Dendritic cell treated with granulocyte-macrophage colony-stimulating factor and Interleukin-4, amounts not matched to agents 40 ng/mL and 50 ng/mL, for 4 days (primary cell): Measurements from ENCODE around the gene ZNF324.
"Not testable (repeated sequence)": the region's sequence is repeated elsewhere in the genome, so short reads cannot be mapped to it uniquely, and the experiment has no call there.

Source experiments
- H3K27ac Mint-ChIP-seq: one replicate; pipeline ENCODE4 v1.8.0; 2022; ENCODE audit warnings: mild to moderate bottlenecking, mixed read lengths
- H3K27me3 Mint-ChIP-seq: one replicate; pipeline ENCODE4 v1.8.0; 2022; ENCODE audit warnings: mild to moderate bottlenecking, mixed read lengths
- H3K36me3 Mint-ChIP-seq: one replicate; pipeline ENCODE4 v1.8.0; 2022; ENCODE audit warnings: low read depth, mixed read lengths
- H3K4me1 Mint-ChIP-seq: one replicate; pipeline ENCODE4 v1.8.0; 2022; ENCODE audit warnings: low read depth, mixed read lengths
- H3K4me3 Mint-ChIP-seq: one replicate; pipeline ENCODE4 v1.8.0; 2022; ENCODE audit warnings: mild to moderate bottlenecking, moderate library complexity, mixed read lengths
- H3K9me3 Mint-ChIP-seq: one replicate; pipeline ENCODE4 v1.8.0; 2022; ENCODE audit warnings: mixed read lengths
- intact Hi-C: fragments of 100-400 bp; cut with micrococcal nuclease; formaldehyde crosslinking; loops from one replicate; pipeline ENCODE4 v1.15.0; 2022

Gene ZNF324

GRCh38 chr19:58499021-58499927 is 32.4 kb downstream of the ZNF324 start:
- Mint-ChIP-seq H3K4me1 (peaks cover 18% of the 10 kb centered on the region), H3K36me3 (peaks cover 7% of the 10 kb centered on the region), H3K27ac (peak overlapping the region; percentile 89), H3K9me3 (peaks cover 25% of the 10 kb centered on the region), H3K27me3 (peaks cover 15% of the 10 kb centered on the region), H3K4me3 (peak overlapping the region; percentile 79)
- intact Hi-C loops = loop anchor here (1.0 kb wide), 3 partner anchors 33 to 98 kb away; partner anchors contain the start of gene ZNF324B

- intact Hi-C loops = no loop called here
- Mint-ChIP-seq H3K36me3 (peaks cover 7% of the 10 kb centered on the region), H3K27ac (peak overlapping the region; percentile 89), H3K4me1 (peaks cover 18% of the 10 kb centered on the region), H3K9me3 (peaks cover 25% of the 10 kb centered on the region), H3K4me3 (no peak overlapping the region), H3K27me3 (peaks cover 15% of the 10 kb centered on the region)
These were observed 33.4 kb downstream of the ZNF324 start for GRCh38 chr19:58500242-58500641.

- intact Hi-C loops, H3K27ac Mint-ChIP-seq, H3K4me3 Mint-ChIP-seq, H3K27me3 Mint-ChIP-seq, H3K4me1 Mint-ChIP-seq: not testable (repeated sequence)
- Mint-ChIP-seq H3K36me3 (peaks cover 14% of the 10 kb centered on the region), H3K9me3 (peaks cover 14% of the 10 kb centered on the region)
These were observed 40.8 kb downstream of the ZNF324 start for GRCh38 chr19:58507602-58508223.

GRCh38 chr19:58509731-58510083 is 42.8 kb downstream of the ZNF324 start:
- Mint-ChIP-seq H3K27me3 (no peaks in the 10 kb centered on the region), H3K27ac (no peak overlapping the region), H3K4me3 (no peak overlapping the region), H3K4me1 (peaks cover 13% of the 10 kb centered on the region), H3K9me3 (peaks cover 12% of the 10 kb centered on the region), H3K36me3 (peaks cover 24% of the 10 kb centered on the region)
- intact Hi-C loops = no loop called here

GRCh38 chr19:58510084-58510862 is 43.4 kb downstream of the ZNF324 start:
- intact Hi-C loops = no loop called here
- Mint-ChIP-seq H3K9me3 (peaks cover 12% of the 10 kb centered on the region), H3K27ac (no peak overlapping the region), H3K36me3 (peaks cover 27% of the 10 kb centered on the region), H3K4me1 (peaks cover 19% of the 10 kb centered on the region), H3K27me3 (no peaks in the 10 kb centered on the region), H3K4me3 (no peak overlapping the region)

- intact Hi-C loops = no loop called here
- Mint-ChIP-seq H3K36me3 (peaks cover 40% of the 10 kb centered on the region), H3K27ac (no peak within 1 kb of the TSS), H3K27me3 (no peaks in the 10 kb centered on the region), H3K4me1 (peaks cover 32% of the 10 kb centered on the region), H3K4me3 (no peak within 1 kb of the TSS), H3K9me3 (peaks cover 12% of the 10 kb centered on the region)
These were observed 44.7 kb downstream of the ZNF324 start, which contains the start of gene SLC27A5 for GRCh38 chr19:58511353-58512208. TSS of gene SLC27A5 (minus strand) at chr19:58511992. CDS start at chr19:58511955, 37 bp downstream.

GRCh38 chr19:58513213-58513693 is 46.4 kb downstream of the ZNF324 start:
- Mint-ChIP-seq H3K27ac (peak overlapping the region; percentile 82), H3K27me3 (no peaks in the 10 kb centered on the region), H3K4me3 (peak overlapping the region; percentile 75), H3K9me3 (peaks cover 1% of the 10 kb centered on the region), H3K36me3 (peaks cover 51% of the 10 kb centered on the region), H3K4me1 (peaks cover 45% of the 10 kb centered on the region)
- intact Hi-C loops = no loop called here

GRCh38 chr19:58513694-58514563 is 47.0 kb downstream of the ZNF324 start:
- peaks cover 56% of the 10 kb centered on the region for H3K36me3 Mint-ChIP-seq

GRCh38 chr19:58514564-58515022 is 47.7 kb downstream of the ZNF324 start:
- Mint-ChIP-seq H3K27me3 (no peaks in the 10 kb centered on the region), H3K27ac (peak overlapping the region; percentile 82), H3K4me1 (peaks cover 55% of the 10 kb centered on the region), H3K36me3 (peaks cover 62% of the 10 kb centered on the region), H3K4me3 (peak overlapping the region; percentile 75), H3K9me3 (no peaks in the 10 kb centered on the region)
- intact Hi-C loops = no loop called here

More at GRCh38 chr19:58513694-58514563, 47.0 kb downstream of the ZNF324 start:
- Mint-ChIP-seq H3K4me3 (peak overlapping the region; percentile 75), H3K27ac (peak overlapping the region; percentile 82), H3K9me3 (no peaks in the 10 kb centered on the region), H3K4me1 (peaks cover 52% of the 10 kb centered on the region), H3K27me3 (no peaks in the 10 kb centered on the region)
- intact Hi-C loops = no loop called here

- no peak overlapping the region for H3K4me3 Mint-ChIP-seq
These were observed 48.4 kb downstream of the ZNF324 start for GRCh38 chr19:58515259-58515658.

GRCh38 chr19:58516246-58516836 is 49.5 kb downstream of the ZNF324 start:
- Mint-ChIP-seq H3K4me1 (peaks cover 66% of the 10 kb centered on the region), H3K27ac (no peak overlapping the region), H3K4me3 (no peak overlapping the region), H3K27me3 (no peaks in the 10 kb centered on the region), H3K36me3 (peaks cover 60% of the 10 kb centered on the region), H3K9me3 (no peaks in the 10 kb centered on the region)
- intact Hi-C loops = no loop called here

More at GRCh38 chr19:58515259-58515658, 48.4 kb downstream of the ZNF324 start:
- H3K27ac Mint-ChIP-seq = peak overlapping the region; percentile 61
- no peaks in the 10 kb centered on the region for H3K27me3 Mint-ChIP-seq
- H3K9me3 Mint-ChIP-seq = no peaks in the 10 kb centered on the region
- peaks cover 61% of the 10 kb centered on the region for H3K4me1 Mint-ChIP-seq
- intact Hi-C loops = no loop called here
- peaks cover 66% of the 10 kb centered on the region for H3K36me3 Mint-ChIP-seq
